Stimulated activated CD8-positive, alpha-beta memory T cell treated with anti-CD3 and anti-CD28 coated beads, Interleukin-15, amount 100 ng/mL, for 24 hours (primary cell): ENCODE measurements around the gene CDAN1.

ENCODE experiments used
- DNase-seq: peaks from one replicate; pipeline ENCODE4 v3.0.0-alpha.2; 2020; ENCODE audit warnings: low read depth

The CDAN1 gene

DNA sequence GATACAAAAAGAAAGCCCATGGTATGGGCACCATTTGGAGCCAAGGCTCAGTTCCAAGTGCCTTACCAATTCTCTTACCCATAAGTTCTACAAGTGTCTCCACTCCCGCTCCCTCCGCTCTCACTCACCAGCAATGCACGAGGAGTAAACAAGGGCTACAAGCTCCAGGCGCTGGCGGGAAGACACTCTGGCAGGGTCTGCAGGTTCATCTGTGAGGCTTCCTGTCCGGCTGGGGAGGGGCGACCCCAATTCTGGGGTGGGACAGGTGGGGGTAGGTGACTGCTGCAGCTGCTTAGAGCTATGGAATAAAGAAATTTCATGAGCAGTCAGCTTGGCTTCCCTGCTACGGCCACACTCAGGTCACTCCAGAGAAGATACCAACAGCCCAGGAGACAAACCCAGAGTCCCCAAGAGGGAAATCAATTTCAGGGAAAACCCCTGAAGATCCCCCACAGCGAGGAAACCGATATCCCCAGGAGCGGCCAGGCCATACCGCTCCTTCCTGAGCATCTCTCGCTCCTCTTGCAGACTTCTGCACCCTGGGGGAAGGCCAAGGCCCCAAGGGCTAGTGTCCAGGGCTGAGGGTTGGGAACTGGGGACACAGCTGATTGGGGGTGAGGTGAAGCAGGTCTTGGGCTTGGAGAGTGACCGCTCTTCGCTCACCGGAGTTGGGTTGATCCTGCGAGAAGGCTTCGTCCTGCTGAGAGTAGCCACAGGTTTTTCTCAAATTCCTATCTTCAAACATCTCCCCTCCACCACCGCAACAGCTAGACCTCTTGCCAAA lies 1.4 kb downstream of the CDAN1 start:
- DNase-seq: no peak

DNA sequence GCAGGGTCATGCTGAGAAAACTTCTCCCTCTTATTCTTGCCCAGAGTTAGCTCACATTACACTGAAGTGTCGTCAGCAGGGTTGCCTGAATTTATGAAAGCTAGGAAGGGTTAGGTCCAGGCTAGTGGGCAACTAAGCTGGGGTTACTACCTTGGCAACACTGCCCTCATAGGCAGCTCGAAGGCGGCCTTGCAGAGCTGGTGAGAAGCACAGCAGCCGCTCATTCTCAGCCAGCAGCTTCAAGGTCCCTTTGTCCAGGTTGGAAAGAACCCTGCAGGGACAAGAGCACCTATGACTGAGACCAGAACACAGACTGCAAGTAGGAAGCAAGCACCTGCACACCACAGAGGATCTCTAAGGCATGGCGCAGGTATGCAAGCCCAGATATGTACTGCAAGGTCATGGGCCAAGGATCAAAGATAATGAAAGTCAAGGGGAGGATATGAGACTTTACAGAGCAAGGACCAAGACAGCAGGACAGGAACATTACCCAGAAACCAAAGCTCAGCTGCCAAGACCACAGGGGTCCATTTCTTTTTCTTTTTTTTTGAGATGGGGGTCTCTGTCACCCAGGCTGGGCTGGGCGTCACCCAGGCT lies 2.8 kb downstream of the CDAN1 start:
- DNase-seq: no peak

DNA sequence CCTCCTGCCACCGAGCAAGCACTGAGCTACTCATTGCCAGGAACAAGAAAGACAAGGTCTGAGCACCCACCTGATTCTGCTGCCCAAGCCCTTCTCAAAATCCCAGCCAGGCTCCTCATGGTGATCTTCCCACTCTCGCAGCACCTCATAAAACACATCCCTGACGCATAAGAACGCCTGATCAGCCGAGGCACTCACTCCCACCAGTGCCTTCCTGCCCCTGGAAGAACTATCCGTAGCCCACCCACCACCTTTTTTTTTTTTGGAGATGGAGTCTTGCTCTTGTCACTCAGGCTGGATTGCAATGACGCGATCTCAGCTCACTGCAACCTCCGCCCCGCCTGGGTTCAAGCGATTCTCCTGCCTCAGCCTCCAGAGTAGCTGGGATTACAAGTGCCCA lies 3.9 kb downstream of the CDAN1 start:
- no peak for DNase-seq

DNA sequence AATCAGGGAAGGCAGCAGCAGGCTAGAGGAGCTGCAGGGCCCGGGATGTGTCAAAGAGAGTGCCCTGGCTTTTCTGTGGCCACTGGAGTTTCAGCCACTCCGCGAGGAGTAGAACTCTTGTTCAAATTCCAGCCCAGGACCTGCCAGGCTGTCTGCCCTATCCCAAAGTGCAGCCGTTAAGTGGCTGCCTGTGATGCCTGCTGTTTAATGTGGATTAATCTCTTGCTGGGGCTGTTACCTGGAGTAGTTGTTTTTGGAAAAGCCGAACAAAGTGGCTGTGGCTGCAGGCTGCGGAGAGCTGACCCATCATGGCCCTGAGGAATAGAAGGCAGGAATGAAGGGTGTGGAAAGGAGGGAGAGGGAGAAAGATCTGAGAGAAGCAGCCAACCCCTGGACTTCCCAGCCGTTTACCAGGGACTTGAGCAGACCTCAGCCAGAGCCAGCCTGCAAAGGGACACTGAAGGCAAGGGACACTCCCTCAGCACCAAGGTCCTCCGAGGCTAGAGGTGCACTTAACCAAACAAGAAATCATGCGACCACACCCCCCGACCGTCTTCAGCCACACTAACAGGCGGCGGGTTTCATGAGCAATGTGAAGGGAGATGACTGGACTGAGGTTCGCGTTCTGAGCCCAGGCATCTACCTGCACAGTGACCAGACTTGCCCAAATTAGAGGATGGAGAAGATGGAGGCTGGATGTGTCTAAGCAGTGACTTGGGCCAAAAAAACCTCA lies 4.7 kb downstream of the CDAN1 start:
- no peak for DNase-seq

DNA sequence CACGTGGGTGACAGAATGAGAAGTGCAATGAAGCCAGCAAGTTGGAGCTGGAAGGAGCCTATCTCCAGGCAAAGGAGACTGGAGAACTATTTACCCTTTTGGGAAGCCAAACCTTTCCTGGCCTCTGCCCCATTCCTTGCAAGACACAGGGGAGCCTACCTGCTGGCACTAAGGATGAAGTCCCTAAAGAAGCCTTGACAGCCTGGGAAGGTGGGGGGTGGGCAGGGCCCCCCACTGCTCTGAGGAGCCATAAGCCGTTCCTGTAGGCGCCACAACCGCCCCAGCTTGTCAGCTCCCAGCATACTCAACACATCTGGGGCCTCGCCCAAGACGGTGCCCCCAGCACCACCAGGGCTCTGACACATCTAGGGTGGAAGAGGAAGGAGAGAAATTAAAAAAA lies 5.5 kb downstream of the CDAN1 start:
- no peak for DNase-seq

DNA sequence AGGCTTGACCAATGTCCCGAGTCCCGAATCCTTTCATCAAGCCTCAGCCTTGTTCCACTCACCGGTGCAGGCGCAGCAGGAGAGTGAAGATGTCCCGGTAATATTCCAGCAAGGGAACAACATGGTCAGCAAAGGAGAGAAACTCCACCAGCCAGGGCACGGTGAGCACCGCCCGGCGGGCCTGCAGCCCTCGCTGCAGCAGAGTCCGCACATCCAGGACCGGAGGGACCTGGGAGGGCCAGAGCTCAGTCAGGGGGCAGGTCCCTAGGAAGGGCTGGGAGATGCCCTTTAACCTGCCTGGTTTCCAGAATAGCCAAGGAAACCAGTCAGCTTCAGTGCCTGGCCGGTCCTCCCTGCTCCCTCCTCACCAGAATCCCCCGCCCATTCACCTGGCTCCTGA lies 6.4 kb downstream of the CDAN1 start:
- no peak for DNase-seq

DNA sequence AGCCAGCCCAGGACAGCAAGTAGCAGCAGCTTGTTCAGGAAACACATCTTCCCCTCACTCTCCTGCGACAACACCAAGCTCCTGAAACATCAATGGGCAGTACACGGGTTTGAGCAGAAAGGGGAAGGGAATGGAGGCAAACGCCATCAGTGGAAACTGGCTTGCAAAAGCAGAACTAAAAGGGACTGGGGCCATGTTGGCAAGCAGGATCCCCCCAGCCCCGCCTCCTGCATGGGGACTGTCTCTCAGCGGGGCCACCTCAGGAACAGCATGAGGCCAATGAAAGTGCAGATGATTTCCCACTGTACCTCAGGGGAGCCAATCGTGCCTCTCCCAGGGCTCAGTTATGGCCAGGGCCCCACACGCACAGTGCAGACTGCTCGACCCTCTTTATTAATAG lies 6.8 kb downstream of the CDAN1 start:
- no peak for DNase-seq

DNA sequence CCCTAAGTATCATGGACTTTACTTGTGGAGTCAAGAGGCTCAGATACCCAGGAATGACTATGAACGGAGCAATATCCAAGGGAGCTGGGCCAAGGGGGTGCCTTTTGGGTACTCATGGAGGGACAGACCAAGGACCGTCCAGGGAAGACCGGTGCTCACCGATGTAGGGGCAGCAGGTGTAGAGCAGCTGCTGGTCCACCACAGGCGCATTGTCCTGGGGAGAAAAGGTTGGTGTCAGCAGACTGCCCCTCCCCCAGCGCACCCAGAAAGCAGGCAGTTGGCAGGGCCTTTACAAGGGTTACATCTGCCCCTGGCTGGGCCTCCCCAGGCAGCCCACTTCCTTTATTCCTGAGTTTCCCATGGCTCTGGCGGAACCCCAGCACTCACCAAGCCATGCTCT lies 7.5 kb downstream of the CDAN1 start:
- DNase-seq: no peak

DNA sequence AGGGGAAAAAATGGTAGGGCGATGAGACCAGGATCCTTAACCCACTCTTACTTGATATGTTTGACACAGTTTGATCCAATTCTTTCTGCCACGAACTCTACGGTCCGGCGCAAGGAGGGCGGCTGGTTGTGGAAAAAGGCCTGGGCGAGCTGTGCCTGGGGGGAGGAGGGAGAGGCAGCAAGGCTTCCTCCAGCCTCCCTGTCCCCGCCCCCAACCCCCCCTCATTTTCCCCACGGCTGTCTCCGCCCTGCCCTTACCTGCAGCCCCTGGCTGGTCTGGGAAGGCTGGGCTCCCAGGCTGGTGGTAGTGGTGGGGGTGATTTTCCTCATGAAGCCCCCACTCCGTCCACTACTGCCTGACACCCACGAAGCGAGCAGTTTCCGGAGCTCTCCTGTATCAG lies 8.0 kb downstream of the CDAN1 start:
- no peak for DNase-seq

DNA sequence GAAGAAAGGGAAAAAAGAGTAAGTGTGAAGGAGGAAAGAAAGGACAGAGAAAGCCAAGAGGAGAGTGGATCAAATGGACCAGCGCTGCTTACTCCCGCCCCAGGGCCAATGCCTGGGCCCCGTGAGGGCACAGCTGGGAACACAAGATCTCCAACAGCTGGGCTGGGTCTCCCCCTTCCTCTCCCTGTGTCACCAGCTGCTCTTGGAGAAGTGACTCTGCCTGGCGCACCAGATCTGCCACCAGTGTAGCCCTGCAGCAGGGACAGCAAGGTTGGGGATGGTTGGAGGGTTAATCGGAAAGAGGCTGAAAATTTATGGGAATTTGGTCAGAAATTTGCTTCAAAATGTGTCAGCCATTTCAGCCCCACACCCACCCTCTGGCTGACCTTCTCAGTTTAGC lies 8.4 kb downstream of the CDAN1 start:
- DNase-seq: no peak

DNA sequence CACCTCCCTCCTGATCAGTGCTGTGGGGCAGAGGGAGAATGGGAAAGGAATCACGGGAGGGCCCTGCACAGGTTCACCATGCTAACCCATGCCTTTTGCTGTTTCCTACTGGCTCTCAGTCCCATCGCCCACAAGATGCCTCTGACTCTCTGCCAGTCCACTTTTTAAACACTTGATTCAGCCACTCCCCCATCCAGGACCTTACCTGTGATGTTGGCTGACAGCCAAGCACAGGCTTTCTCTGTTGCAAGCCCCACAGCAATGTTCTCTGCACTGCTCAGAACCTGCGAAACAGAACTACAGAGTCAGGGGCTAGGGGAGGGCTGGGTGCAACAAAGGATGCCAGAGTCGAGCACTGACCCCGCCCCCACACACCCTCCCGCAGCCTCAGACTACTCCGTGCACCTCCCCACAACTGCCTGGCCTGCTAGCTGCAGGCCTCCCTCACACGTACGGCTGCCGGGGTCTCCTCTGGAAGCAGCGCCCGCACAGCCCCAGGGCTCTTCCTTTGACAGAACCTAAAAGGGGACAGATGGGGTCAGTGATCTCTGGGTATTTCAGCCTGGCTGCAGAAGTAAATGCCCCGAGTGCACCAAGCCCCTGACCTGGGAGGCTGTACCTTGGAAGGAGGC lies 9.1 kb downstream of the CDAN1 start:
- no peak for DNase-seq

DNA sequence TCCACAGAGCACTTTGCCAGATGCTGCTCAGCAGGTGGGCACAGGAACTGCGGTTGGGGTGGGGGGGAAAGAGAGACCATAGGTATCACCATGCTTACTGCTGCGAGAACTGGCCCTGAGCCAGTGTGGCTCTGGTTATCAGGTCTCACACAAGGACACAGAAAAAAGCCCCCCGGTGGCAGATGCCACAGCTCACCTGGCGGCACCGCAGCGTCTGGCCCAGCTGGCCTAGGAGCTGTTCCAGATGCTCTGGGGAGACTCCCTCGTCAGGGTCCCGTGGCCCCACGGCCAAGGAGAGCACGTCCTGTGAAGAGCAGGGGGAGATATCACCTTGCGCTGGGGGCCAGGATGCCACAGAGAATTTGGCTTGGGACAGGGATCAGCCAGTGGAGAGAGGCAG lies 10.8 kb downstream of the CDAN1 start:
- DNase-seq: no peak

DNA sequence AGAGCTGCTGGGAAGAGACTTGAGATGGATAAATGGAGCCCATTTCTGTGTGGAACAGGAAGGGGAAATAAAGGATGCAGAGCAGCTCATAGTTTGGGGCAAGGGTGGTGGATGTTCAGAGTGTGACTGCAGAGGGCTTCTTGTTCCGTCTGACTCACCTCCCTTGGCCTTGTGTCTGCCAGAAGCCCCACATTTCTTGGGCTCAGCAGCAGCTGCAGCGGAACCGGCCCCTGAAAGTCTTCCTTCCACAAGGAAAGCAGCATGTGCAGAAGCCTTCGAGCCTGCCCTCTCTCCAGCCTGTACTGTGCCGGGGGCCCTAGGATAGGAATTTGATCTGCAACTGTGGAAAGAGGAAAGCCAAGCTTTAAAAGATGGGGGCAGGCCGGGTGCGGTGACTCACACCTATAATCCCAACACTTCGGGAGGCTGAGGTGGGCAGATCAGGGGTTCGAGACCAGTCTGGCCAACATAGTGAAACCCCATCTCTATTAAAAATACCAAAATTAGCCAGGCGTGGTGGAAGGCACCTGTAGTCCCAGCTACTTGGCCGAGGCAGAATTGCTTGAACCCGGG lies 11.5 kb downstream of the CDAN1 start:
- DNase-seq: no peak

DNA sequence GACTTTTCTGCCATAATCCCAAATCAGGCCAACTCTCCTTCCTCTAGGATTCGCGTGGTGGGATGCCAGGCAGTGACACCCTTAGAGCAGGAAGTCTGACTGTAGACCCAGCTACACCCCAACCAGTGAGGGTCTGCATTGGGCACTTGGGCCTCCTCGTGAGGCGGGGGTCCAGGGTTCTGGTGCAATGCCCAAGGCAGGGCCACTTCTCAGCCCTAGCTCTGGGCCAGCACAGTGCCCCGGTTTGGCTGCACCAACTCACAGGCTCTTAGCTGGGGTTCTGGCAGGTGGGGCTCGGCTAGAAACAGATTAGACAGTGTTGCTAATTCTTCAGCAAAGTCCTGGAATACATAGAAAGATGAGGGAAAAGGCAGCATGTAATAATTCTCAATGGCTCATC lies 12.7 kb downstream of the CDAN1 start:
- DNase-seq: no peak

DNA sequence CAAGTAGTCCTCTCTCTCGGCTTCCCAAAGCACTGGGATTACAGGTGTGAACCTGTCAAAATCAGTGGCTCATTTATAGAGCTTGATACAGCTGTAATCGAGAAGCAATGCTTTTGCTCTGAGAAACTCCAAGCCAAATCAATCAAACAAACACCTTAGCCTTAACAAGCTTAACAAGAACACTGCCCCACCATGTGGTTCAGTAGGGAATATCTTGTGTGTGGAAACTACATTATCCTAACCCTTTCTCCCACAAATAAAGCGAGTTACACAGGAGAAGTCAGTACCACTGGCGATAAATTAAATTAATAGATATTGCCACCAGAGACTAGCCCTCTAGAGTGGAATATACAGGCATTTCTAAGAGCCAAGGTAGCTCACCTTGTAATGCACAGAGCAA lies 13.9 kb downstream of the CDAN1 start:
- DNase-seq: no peak

DNA sequence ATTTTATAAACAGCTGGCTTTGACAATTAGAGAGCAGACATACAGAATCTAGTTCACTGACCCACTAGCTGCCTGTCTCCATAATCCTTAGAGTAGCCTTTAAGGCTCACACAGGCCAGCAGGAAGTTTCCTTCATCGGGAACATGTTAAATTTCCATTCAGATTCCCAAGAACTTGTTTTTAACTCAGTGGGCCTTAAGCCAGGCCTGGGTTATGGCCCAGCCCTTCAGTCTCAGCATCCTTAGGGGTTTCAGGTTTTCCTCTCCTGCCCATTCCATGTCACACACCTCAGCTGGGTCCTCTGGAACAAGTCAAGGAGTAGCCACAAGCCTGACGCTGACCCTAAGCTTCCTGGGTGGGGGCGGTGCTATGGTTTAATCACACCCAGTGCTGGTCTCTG lies 15.0 kb downstream of the CDAN1 start:
- DNase-seq: no peak

DNA sequence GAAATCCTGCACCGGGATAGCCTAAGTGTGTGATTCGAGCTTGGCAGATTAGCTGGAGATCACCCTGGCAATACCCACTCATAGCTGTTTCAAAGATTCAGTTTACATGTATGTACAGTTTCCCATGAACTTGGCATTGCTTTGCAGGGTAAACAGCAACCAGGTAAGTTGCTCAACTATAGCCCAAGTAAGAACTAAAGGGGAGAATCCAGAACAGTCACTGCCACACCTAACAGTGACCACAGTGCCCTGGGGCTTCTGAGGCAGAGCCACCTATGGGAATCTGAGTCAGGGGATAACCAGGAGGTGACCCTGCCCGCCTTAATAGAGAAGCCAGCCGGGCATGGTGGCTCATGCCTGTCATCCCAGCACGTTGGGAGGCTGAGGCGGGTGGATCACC lies 15.9 kb downstream of the CDAN1 start:
- no peak for DNase-seq

DNA sequence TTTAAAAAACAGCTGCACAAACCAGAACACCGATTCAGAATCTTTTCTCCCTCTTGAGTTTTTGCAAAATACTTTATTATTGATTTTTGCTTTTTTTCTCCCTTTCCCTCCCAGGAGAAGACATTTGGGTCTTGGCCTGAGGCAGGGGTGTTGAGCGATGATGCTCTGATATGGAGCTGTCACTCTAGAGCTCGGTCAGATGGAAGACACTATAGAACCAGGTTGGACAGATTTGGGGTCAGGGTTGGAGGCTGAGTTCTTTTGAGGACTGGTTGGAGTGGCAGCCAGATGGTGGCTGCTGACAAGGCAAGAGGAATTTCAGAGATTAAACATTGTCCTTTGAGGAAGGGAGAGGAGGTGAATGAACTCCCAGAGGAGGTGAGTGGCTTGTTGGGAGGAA lies 16.9 kb downstream of the CDAN1 start:
- no peak for DNase-seq

DNA sequence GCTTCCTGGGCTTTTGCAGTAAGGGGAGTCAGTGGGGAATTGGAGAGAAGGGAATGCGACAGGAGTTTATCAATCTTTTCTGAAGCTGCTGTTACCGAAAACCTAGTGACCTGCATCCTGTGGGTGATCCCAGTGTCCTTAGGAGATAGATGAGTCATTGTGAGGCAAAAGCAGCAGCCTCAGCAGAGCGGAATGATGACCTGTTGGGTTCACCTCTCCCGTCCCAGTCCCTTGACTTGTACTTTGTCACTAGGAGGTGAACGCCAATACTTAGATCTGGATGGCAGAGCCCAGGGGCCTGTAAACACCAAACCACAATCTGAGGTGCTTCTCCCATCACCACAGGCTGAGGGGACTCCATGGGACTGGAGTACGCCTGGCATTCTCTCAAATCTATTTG lies 17.9 kb downstream of the CDAN1 start:
- no peak for DNase-seq

DNA sequence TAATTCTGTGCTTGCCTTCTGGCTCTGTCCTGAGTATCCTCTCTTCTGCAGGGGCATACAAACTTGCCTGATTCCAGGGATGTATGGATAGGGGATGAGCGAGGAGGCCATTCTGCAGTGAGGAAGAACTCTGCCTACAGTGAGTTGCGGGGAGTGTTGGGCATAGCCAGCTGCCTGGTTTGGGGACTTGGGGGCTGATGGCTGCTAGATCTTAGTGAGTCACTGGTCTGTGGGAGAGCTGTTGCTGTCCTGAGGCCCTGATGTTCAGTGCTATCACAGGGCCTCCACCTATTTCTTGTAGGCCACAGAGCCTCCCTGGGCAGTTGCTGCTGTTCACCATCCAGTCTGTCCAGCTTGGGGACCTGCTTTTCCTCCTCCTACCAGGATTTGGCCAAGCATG lies 20.3 kb downstream of the CDAN1 start:
- DNase-seq: no peak

DNA sequence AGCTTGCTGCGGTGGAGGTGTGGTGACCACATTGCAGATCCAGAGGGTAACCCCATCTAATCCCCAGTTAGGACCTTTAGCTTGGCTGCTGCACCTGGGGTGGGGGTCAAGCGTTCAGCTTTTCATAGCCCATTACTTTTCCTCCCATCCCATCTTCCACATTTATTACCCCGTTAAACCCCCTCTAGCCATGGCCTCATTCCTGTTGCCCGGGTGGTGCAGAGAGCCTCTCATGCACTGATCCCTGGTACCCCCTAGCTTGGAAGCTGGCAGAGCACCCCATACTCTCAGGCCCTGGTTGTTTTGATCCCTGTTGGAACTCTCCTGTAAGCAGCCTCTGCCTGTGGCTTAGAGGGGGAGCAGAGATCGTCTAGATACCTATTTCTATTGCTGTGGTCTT lies 20.8 kb downstream of the CDAN1 start:
- DNase-seq: no peak

DNA sequence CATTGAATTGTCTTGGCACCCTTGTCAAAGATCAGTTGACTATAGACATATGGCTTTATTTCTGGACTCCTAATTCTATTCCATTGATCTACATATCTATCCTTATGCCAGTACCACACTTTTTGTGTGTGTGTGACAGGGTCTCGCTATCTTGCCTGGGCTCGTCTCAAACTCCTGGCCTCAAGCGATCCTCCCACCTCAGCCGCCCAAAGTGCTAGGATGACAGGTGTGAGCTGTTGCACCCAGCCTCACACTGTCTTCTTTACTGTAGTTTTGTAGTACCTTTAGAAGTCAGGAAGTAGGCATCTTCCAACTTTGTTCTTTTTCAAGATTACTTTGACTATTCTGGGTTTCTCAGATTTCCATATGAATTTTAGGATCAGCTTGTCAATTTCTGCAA lies 24.3 kb downstream of the CDAN1 start:
- DNase-seq: no peak

DNA sequence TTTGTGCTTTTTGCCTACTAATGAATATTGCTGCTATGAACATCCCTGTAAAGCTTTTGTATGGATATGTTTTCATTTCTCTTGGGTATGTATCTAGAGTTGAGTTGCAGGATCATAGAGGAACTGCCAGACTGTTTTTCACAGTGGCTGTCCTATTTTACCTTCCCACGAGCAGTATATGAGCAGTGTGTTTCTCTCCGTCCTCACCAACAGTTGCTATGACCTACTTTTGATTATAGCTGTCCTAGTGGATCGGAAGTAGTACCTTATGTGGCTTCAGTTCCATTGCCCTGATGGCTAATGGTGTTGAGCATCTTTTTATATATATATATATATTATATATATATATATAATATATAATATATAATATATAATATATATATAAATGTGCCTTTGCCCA lies 25.2 kb downstream of the CDAN1 start:
- DNase-seq: no peak
